Prostate gland (tissue), 2 donors: ENCODE results near the gene KSR2.

Source experiments
- CTCF ChIP-seq, 4 experiments: fragments of 200-600 bp in 2 of 4; fragments of 450-650 bp in 2 of 4; sonication (generic) in 2 of 4; IDR thresholded peaks; 1 replicate in 3 of 4; 2 replicates in 1 of 4; pipeline ENCODE4 v1.5.1; 2016 to 2019; ENCODE audit warnings: antibody characterized with exemption in 4 of 4, mild to moderate bottlenecking in 2 of 4, moderate library complexity in 2 of 4
- POLR2A ChIP-seq: fragments of 450-650 bp; IDR thresholded peaks from one replicate; pipeline ENCODE4 v1.6.1; 2016; ENCODE audit warnings: antibody characterized with exemption, mild to moderate bottlenecking

- TF ChIP-seq POLR2A (no peak), CTCF (IDR thresholded peaks at IDR 0.05) (no peak)
These were observed 507.1 kb downstream of the KSR2 start for GRCh38 chr12:117461732-117462131.
